Prostate gland (tissue), 2 donors: ENCODE results near the gene KCNQ1. TPM values are rescaled to one million over a fixed set of nuclear protein-coding genes. Genes with fewer than 3 reads are reported as not detected.

Experiments
- DNase-seq: peaks from one replicate; pipeline ENCODE4 v3.0.0-alpha.2; 2019; ENCODE audit warnings: low spot score
- H3K27ac ChIP-seq, 2 donors: fragments of 200-600 bp; sonication (generic); 2 replicates each; pipeline ENCODE4 v1.5.1; 2017 to 2019
- H3K27me3 ChIP-seq: fragments of 200-600 bp; sonication (generic); replicated peaks from 2 replicates; pipeline ENCODE4 v1.5.1; 2019; ENCODE audit not compliant: insufficient read depth
- H3K36me3 ChIP-seq, 2 donors: fragments of 200-600 bp; sonication (generic); 1 replicate in 1 of 2; 2 replicates in 1 of 2; pipeline versions ENCODE4 v1.5.1 to v1.8.1; 2017 to 2019
- H3K4me1 ChIP-seq: fragments of 200-600 bp; sonication (generic); replicated peaks from 2 replicates; pipeline ENCODE4 v1.5.1; 2019
- H3K4me3 ChIP-seq, 2 donors: fragments of 200-600 bp; sonication (generic); 2 replicates each; pipeline ENCODE4 v1.5.1; 2017 to 2019
- H3K9me3 ChIP-seq: fragments of 200-600 bp; sonication (generic); 2 replicates; pipeline ENCODE4 v1.5.1; 2017
- CTCF ChIP-seq, 4 experiments: fragments of 200-600 bp in 2 of 4; fragments of 450-650 bp in 2 of 4; sonication (generic) in 2 of 4; IDR thresholded peaks; 1 replicate in 3 of 4; 2 replicates in 1 of 4; pipeline ENCODE4 v1.5.1; 2016 to 2019; ENCODE audit warnings: antibody characterized with exemption in 4 of 4, mild to moderate bottlenecking in 2 of 4, moderate library complexity in 2 of 4
- POLR2A ChIP-seq: fragments of 450-650 bp; IDR thresholded peaks from one replicate; pipeline ENCODE4 v1.6.1; 2016; ENCODE audit warnings: antibody characterized with exemption, mild to moderate bottlenecking
- POLR2AphosphoS5 ChIP-seq: sonication (generic); formaldehyde crosslinking; IDR thresholded peaks from one replicate; pipeline ENCODE4 v1.6.1; 2017; ENCODE audit warnings: antibody characterized with exemption
- WGBS: methylation state at CpG from one replicate; pipeline ENCODE4 v1.1.5; 2018; 5-methylcytosine and 5-hydroxymethylcytosine counted together
- intact Hi-C: fragments of 100-400 bp; cut with DNase I; formaldehyde crosslinking; loops from one replicate; pipeline ENCODE4 v1.14.2; 2022
- total RNA-seq, 2 donors: library from RNA; depleted of rRNA; stranded (reverse); fragments of >200 nt; gene quantifications; one replicate each; pipeline ENCODE4 v1.1.0, GENCODE V29; 2016

The KCNQ1 gene
- total RNA-seq, 2 donors from 2014 or later, result 10.0 to 33.8 TPM

GRCh38 chr11:2746401-2747247 is 301.8 kb downstream of the KCNQ1 start:
- intact Hi-C loops, result no loop called here
- no peak for DNase-seq
- 81% methylated on average over 24 of the region's 24 CpGs for WGBS

GRCh38 chr11:2747248-2748027 is 302.6 kb downstream of the KCNQ1 start:
- H3K27me3 ChIP-seq, result no peaks in the 10 kb centered on the region
- no peak overlapping the region for H3K4me3 ChIP-seq
- H3K36me3 ChIP-seq, result no peaks in the 10 kb centered on the region
- H3K27ac ChIP-seq, result no peak overlapping the region
- WGBS, result 68% methylated on average over 16 of the region's 16 CpGs
- no peak for TF ChIP-seq POLR2A
- no peak for TF ChIP-seq CTCF (IDR thresholded peaks at IDR 0.05)
- TF ChIP-seq POLR2AphosphoS5, result no peak
- DNase-seq, result no peak
- intact Hi-C loops, result no loop called here
- H3K4me1 ChIP-seq, result no peaks in the 10 kb centered on the region
- no peaks in the 10 kb centered on the region for H3K9me3 ChIP-seq

More at GRCh38 chr11:2746401-2747247, 301.8 kb downstream of the KCNQ1 start:
- Histone ChIP-seq H3K27me3 (no peaks in the 10 kb centered on the region), H3K9me3 (no peaks in the 10 kb centered on the region), H3K4me3 (no peak overlapping the region), H3K36me3 (no peaks in the 10 kb centered on the region), H3K4me1 (no peaks in the 10 kb centered on the region), H3K27ac (no peak overlapping the region)
- no peak for TF ChIP-seq CTCF (IDR thresholded peaks at IDR 0.05)
- no peak for TF ChIP-seq POLR2AphosphoS5
- TF ChIP-seq POLR2A, result no peak

GRCh38 chr11:2748061-2748813 is 303.4 kb downstream of the KCNQ1 start:
- DNase-seq, result no peak
- H3K27ac ChIP-seq, result no peak overlapping the region
- 84% methylated on average over 9 of the region's 11 CpGs for WGBS
- H3K27me3 ChIP-seq, result no peaks in the 10 kb centered on the region
- H3K4me3 ChIP-seq, result no peak overlapping the region
- intact Hi-C loops, result no loop called here
- no peaks in the 10 kb centered on the region for H3K36me3 ChIP-seq
- H3K9me3 ChIP-seq, result no peaks in the 10 kb centered on the region
- TF ChIP-seq CTCF (IDR thresholded peaks at IDR 0.05) (no peak), POLR2AphosphoS5 (no peak), POLR2A (no peak)
- H3K4me1 ChIP-seq, result no peaks in the 10 kb centered on the region

- H3K9me3 ChIP-seq, result no peaks in the 10 kb centered on the region
- H3K36me3 ChIP-seq, result no peaks in the 10 kb centered on the region
- H3K4me1 ChIP-seq, result no peaks in the 10 kb centered on the region
- 86% methylated on average over 17 of the region's 17 CpGs for WGBS
- TF ChIP-seq POLR2AphosphoS5 (no peak), CTCF (IDR thresholded peaks at IDR 0.05) (no peak), POLR2A (no peak)
- H3K4me3 ChIP-seq, result no peak overlapping the region
- H3K27ac ChIP-seq, result no peak overlapping the region
- no peaks in the 10 kb centered on the region for H3K27me3 ChIP-seq
- intact Hi-C loops, result no loop called here
- DNase-seq, result no peak
Measured at GRCh38 chr11:2748814-2749554, 304.2 kb downstream of the KCNQ1 start.
